ENCODE measurements around the gene NATD1.

The NATD1 gene

DNA sequence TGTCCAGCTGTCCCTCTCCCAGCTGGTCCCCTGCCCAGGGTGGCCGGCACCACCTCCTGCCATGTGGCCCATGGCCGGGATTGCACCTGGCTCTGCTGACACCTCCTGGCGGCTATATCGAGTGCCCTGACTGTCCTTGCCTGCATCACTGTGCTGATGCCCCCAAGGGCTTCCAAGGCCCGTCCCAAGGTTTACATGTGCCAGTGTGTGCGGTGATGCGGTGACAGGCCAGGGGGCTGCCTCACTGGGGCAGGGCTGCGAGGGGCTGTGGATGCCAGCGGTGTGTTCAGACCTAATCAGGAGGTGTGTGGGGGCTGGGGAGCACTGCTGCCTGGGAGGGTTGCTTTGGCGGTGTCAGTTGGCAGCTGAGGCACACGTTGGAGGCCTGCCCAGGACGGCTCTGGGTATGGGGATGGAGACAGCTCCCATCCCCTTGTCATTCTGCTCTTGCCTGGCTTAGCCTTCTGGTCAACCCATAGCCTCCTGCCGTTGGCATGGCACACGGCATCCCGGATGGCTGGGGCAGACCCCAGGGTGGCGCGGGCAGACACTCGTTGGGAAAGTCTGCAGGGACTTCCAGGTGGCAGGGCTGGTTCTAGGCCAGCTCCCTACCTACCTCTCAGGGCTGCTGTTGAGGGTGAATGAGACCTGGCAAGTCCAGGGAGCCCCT, 36.8 kb upstream of the NATD1 start:
- no peak for DNase-seq

DNA sequence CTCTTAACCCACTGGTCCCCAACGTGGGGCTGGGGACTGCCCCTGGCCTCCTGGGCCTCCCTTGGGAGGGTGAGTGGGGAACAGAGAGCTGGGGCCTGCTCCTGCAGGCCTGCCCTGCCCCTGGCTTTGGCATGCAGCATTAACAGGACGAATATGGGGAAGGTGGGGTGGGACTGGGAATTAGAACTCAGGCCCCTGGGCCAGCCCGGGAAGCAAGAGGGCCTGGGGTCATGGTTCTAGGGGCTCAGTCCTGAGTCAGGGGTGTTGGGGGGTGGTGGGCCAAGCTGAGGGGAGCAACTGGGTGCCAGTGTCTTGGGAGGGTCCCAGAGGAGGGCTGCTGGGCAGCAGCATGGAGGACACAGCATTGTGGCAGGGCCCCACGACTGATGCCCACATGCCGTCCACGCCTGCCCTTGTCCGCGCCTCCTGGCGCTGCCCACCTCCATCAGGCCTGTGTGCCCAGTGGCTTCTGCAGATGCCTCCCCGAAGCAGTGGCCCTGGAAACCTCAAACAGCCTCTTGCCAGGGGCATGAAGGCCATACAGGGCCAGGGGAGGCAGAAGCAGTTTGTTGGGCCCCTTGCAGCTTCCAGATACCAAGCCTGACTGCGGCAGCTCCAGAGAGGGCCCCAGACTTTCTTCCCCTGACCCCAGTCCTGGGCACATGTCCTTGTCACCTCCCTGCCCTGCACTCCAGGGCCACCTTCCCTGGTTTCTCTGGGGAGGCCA, 36.1 kb upstream of the NATD1 start:
- DNase-seq = no peak

DNA sequence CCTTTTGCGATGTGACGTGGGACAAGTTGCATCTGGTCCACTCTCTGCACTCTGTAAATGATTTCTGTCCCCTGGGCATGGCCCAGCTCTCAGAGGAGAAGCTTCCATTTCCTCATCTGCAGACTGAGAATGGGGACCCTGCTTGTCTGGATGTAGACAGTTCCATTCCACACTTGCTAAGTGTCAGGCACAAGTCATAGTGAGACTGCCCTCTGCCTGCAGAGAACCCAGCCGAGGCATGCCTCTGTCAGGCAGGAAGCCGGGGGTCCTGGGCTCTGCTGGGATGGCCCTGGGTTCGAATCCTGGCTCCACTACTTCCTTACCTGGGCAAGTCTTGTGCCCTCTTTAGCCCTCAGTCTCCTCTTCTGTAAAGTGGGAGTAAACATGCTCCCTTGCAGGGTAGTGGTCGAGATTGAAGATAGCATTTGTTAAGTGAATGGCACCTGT, 35.4 kb upstream of the NATD1 start:
- DNase-seq = no peak

DNA sequence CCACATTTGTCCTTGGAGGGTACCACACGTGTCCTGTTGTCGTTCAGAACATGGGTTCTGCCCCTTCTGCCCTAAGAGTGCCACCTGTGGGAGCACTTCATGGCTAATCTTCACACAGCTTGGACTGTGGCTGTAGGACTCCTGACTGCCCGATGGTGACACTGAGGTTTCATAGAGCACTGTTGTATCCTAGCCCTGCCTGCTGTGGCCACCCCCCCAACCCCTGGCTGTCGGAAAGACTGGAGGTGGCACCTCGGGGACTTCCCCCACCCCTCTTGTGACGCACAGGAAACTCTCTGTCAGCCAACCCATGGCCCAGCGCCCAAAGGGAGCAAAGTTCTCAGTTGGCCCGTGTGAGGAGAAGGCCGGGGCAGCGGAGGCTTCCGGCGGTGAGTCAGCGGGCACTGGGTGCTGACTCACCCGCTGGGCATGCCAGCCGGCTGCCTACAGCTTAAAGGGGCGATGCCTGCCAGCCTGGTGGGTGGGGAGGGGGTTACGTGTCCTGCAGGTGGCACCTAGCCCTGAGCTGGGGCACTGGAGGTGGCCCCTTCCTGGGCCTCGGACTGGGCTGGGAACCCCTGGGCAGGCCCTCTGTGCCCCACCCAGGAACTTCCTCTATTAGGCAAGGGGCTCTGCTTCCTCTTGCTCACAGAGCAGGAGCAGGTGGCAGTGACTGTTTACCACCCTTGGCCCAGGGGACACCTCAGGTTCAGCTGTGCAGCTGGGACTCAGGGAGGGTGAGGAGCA, 34.7 kb upstream of the NATD1 start:
- peak; percentile 98 for DNase-seq

DNA sequence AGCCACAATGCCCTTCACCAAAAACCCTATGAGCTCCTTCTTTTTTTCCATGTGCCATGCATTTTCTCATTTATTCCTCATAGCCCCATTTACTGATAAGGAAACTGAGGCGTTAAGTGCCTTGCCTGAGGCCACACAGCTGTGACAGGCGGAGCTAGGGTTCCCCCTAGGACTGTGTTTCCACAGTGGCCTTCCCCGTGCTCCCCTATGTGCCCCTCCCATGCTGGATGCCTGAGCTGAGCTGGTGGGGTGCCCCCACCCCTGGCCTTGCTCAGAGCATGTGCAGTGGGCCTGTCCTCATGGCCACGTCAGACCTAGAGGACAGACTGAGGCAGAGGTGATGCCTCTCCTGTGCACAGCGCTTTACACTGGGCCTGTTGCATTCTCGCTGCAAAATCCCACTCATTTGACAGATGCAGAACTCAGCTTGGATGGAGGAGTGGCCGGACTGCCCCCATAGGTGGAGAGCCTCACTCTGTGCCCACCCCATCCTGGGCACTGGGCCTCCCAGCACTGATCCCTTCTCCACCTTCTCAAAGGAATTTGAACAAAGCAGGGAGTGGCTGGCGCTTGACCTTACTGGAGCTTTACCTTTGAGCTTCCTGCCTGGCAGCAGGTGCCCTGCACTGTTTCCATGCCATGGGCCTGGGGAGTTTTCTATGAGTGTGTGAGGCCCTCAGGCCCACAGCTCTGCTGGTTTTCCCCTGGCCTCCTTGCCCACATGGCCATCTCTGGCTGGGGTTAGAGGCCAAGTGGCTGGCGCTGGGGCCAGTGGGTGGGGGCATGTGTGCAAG, 33.9 kb upstream of the NATD1 start:
- DNase-seq = peak in 1 of 2 experiments; percentile 30

DNA sequence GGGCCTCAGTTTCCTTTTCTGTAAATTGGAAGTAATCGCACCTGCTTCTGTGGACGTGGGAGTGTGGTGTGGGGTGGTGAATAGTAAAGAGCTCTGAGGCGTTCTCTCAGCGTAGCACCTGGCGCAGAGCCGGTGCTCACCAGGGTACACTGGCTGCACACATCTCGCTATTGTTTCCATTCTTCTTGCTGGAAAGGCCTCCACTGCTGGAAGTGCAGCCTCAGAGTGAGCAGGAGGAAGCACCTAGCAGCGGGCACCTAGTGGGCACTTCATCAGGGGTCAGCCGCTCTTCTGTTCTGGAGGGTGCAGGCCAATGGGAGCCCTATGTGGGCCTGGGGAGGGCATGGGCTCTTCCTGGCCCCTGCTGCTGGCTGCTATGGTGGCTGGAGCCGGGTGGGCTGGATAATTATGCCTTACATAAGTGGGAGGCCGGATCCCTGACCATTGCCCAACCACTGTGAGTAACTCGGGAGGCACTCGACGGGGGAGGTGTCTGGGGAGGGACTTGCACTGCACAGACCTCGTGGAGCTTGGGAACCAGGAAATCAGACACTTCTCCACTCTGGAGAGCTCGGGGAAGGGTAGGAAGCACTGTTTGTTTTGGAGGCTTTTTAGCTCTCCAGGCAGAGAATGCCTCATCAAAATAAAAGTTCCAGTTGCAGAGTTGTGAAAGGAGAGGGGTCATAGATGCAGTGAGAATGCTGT, 33.0 kb upstream of the NATD1 start:
- DNase-seq = no peak

DNA sequence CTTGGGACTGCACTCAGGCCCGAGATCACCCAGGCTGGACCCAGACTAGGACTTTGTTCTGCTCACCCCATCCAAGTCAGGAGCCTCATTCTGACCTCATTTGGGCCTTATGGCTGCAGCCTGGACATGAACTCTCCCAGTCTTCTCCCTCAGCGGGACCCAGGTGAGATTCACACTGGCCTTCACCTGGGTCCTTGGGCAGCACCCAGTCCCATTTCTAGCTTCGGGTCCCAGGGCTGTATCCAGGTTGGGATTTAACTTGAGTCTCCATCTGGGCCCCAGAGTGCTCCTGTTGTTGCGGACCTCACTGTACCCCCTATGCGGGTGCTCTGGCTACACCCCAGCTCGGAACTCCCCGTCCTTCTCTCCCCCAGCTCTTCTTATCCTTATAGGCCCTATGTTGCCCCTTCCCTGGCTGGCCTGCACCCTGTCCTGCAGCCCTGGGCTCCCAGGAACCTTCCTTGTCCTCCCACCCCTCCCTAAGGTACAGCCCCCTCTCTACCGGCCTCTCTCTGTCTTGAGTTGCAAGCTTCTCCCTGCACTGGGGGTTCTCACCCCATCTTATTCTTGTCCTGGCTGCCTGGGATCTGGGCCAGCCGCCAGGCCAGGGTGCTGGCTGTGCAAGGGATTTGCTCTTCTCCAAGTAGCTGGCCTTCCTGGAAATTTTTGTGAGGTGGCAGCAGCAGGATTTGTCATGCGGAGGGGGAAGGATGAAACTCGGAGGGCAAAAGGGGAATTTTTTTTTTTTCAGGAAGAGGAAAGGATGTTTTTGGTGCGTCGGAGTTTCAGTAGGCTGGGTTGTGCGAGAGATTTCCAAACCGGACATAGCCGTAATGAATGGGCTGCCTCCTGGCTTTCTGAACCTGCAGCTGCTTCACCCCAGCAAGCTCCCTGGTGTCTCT, 32.2 kb upstream of the NATD1 start:
- DNase-seq = no peak

DNA sequence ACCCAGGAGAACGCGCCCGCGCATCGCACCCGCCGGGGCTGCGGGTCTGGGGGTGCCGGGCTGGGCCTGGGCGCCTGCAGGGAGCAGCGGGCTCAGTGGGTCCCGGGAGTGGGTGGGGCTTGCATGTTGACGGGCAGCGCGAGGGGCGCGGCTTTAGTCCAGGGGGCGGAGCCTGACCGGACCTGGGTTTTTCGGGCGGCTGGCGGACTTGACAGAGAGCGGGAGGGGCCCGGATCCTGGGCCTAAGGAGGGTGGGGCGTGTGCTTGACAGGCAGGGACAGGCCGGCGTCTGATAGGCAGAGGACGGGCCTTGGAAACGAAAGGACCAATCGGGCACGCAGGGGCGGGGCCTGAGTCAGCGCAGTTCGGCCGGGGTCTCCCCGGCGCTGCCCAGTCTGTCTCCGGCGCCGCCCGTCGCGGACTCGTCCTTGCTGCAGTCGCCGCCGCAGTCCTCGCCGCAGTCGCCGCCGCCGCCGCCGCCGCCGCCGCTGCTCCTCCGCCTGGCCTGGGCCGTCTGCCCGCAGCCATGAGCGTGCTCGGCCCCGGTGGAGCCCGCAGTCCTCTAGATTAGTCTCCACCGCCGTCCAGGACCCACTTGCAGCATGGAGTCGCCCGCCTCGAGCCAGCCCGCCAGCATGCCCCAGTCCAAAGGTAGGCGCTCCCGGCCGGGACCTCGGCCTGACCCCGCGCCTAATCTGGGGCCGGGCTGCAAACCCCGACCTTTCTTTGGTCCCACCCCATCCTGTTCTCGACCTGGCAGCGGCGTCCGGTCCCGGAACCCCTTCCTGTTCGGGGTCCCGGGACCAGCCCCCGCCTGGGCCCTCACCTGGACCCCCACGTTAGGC, 31.3 kb upstream of the NATD1 start, which contains the start of gene MAP2K3:
TSS of gene MAP2K3 (plus strand) at position 393 of the 845 bp plus-strand sequence. CDS start at position 603, 210 bp downstream.
- DNase-seq = peak; percentile 93 to 94

DNA sequence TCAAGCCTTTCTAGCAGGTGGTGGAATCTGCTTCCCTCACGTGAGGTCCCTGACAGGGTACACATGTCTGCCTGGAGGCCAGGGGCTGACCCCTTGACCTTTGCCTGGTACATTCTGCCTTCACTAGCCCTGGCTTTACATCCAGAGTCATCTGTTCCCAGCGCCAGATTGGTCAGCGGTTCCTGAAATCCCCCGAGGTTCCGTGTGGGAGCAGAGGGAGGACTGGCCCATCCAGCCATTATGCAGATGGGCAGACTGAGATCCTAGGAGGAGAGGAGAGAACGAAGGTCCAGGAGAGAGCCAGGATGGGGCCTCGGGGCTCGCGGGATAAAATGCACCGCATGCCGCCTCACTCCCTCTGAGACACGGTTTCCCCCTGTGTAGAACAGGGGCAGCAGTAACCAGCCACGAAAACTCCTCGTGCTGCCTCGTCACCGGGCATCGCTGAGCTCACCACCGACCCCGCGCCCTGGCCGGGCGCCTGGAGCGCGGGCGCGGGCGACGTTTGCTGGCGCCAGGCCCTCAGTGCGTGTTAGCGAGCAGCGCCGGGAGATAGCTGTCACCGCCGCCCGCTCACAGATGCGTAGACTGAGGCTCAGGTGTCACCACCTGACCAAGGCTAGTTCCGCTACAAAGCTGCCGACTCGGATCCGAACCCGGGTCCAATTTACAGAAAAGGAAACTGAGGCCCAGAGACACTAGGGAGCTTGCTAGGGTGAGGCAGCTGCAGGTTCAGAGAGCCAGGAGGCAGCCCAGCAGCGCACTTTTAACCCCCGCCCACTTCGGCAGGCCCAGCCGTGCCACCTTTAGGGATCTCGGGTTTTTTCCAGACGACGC, 30.5 kb upstream of the NATD1 start:
- no peak for DNase-seq

DNA sequence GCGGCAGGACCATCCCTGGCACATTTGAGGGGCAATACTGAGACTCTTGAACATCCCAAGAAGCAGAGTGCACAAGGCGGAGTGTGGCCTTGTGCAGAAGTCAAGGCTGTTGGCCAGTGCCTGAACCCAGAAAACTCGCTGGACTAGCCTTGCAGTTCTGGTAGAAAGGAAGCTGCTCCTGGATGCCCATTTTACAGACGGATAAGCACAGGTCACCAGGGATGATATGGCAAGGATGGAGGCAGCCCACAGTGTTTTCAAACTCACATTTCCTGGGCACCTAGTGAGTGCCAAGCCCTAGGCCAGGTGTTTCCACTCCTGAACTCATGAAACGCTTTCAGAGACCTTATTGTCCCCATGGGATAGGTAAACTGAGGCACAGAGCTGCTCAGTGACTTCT, 29.6 kb upstream of the NATD1 start:
- no peak for DNase-seq

DNA sequence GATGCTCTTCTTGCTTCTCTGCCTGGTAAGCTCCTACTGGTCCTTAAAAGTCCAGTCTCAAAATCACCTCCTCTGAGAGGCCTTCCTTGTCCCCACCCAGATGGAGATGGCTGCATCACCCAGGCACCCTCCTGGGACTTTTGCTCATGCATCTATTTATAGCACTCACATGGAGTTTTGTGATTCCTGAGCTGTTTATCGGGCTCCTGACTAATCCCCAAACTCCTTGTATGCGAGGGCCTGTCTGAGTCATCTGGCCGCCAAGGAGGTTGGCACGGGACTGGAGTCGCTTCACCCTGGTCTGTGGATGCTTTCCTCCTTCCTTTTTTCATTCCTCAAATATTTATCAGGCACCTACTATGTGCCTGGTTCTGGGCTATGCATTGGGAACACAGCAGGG, 29.0 kb upstream of the NATD1 start:
- no peak for DNase-seq

DNA sequence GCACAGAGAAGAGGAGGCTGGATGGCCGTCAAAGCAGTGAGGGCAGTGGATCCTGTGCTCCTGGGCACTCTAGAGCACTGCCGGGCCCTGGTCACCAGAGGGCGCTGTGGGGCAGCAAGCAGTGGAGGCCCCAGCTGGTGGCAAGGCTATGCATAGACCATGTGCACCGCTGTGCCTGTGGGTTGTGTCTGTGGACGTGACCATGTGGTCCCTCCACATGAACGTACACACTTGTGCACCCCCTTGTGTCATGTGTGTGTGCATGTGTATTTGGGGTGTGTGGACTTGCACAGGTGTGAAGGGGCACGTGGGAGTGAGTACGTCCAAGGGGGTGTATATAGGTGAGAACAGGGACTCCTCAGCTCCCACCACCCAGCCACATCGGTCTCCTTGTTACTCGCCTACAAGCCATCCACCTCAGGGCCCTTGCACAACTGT, 26.9 kb upstream of the NATD1 start:
- DNase-seq = peak; percentile 88 to 89

DNA sequence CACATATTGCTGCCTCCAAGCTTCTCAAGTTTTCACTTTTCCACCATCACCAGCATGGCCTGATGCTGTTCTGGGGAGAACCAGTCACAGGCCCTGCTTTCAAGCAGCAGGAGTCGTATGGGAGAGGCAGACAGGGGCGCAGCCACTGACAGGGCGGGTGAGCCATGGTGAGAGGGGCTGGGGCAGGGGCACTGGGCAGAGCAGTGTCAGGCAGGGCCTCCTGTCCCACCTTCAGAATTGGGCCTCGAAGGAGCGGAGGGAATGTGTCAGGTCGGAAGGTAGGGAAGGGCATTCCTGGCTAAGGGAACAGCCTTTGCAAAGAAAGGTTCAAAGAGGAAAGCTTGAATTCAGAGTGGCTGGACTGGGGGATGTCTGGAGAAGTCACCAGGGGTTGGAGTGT, 26.4 kb upstream of the NATD1 start:
- DNase-seq = no peak

DNA sequence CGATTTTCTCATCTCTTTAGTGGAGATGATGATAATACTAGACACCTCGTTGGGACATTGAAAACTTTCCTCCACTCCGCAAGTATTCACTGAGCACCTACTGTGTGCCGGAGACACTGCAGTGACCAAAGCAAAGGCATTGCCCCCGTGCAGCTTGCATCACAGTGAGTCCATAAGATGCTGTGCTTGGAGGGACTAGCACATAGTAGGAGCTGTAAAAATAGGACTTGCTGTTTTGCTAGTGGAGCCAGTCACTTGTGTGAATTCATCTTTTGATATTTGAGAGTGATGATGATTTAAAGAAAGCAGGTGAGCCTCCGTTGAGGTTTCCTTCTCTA, 26.0 kb upstream of the NATD1 start:
- no peak for DNase-seq

DNA sequence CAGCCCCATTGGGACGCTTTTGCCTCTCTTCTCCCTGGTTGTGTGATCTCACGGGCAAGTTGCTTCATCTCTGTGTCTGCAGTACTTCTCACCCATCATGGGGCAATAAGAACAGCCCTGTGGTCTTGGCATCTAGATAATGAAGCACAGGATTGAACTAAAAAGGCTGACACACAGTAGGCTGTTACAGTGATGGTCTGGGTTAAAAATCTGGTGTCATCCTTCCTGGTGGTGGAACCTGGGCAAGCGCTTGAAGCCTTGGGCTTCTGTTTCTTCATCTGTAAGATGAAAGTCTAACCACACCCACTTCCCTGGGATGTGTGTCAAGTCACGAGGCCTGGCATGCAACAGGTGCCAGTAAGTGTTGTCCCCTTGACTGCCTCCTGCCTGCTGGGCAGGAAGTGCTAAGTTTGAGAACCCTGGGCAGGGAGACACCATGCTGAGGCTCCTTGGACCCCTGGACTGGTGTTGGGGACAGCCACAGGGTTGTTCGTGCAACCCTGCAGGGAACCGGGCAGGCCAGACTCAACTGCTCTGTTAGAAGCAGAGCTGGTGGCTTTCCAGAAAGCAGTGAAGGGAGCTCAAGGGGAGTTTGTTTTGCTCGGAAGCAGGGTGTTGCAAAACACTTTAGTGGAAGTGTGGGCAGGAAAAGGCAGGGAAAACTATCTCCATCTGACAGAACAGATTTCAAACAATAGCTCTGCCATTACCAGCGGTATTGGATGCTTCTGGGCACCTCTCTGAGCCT, 25.4 kb upstream of the NATD1 start:
- DNase-seq = no peak

DNA sequence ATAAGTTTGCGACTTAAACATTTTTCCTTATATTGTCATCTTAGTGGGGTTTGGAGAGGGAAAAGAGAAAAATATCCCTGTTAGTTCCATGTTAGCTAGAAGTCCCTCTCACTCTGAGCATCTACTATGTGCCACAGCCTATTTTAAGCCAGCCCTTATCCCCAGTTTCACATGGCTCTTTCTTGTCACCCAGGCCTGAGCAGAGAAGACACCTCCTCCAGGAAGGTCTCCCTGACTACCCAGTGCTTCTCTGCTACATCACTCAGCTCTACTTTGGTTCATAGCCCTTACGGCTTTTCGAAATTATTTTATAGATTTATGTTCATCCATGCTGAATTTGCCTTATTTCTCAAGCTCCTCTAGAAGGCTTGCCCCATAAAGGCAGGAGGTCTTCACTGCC, 24.1 kb upstream of the NATD1 start:
- no peak for DNase-seq

DNA sequence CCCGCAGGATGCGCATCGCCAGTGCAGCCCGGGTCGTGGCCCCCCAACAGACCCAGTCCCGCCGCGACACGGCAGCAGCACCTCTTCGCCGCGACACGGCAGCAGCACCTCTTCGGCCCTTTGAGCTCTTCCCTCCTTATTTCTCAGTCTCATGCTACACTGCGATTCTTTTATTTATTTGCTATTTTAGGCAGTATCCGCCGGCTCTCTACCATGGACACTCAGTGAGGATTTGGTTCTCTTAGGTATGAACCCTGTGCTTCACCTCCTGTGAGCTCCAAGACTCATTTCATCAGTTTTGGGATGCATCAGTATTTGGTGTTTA, 23.0 kb upstream of the NATD1 start:
- no peak for DNase-seq

DNA sequence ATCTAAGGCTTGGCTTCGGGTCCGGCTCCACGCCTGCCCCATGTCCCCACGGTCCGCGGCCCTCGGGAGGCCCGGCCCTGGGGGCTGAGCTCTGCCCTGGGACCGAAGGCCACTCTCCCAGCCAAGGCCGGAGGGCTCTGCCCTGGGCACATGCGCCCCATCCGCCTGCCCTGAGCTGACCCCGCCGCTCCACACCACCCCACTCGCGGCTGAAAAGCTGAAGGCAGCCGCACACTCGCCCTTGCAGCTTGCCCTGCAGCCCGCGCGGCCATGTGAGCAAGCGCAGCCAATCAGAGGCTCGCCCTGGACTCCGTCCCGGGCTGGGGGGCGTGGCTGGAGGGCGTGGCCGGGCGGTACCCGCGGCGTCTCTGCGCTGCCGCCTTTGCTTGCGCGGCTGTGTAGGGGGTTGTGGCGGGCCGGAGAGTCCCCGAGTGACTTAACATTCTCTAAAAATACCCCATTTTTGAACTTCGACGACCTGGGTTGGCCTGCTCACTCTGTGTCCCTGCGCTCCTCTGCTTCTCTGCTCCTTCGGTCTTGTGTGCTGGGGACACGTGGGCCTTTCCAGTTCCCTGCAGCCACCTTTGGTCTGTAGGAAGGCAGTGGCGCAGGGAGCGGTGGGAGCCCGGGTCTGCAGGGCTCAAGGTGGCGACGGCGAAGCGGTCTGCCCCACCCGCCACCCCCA, 22.5 kb upstream of the NATD1 start:
- peak; percentile 94 for DNase-seq

Data from activated CD4-positive, alpha-beta T cell treated with anti-CD3 and anti-CD28 coated beads, Interleukin-2, amount 50 U/mL, for 4 hours (primary cell).